Measurements from ENCODE around the gene ATG9B.

The ATG9B gene

GRCh38 chr7:150998341-150998740 is 26.0 kb downstream of the ATG9B start:
- DNase-seq (ENCODE audit: low spot score), result no peak

GRCh38 chr7:150997817-150998216 is 26.5 kb downstream of the ATG9B start:
- DNase-seq (ENCODE audit: low spot score), result no peak

DNA sequence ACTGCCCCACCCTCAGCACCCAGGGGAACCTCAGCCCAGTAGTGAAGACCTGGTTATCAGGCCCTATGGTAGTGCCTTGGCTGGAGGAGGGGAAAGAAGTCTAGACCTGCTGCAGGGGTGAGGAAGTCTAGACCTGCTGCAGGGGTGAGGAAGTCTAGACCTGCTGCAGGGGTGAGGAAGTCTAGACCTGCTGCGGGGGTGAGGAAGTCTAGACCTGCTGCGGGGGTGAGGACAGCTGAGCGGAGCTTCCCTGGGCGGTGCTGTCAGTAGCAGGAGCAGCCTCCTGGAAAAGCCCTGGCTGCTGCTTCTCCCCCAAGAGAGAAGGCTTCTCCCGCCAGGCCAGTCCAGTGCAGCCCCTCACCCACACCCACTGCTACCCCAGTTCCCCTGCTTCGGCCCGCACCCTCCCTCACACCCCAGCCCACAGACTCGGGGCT is 27.2 kb downstream of the ATG9B start:
- DNase-seq (ENCODE audit: low spot score), result no peak

DNA sequence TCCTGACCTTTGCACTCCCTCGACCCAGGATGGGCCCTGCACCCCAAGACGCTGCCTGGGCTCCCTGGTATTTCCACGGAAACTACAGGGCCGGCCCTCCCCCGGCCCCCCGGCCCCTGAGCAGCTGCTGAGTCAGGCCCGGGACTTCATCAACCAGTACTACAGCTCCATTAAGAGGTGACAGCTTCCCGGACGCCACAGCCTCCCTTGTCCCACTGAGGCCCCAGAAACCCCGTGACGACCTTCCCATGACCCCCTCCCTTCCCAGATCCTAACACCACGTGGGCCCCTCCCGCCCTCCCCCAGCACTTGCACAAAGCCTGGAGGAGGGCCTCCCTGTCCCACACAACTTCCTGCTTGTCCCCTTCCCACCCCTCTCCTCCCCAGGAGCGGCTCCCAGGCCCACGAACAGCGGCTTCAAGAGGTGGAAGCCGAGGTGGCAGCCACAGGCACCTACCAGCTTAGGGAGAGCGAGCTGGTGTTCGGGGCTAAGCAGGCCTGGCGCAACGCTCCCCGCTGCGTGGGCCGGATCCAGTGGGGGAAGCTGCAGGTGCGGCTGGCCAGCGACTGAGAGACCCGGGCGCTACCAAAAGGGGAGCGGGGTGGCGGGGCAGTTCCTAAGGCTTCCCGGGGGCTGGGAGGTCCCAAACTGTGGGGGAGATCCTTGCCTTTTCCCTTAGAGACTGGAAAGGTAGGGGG is 27.8 kb downstream of the ATG9B start:
- DNase-seq (ENCODE audit: low spot score), result no peak

GRCh38 chr7:150994838-150995510 is 29.3 kb downstream of the ATG9B start:
- DNase-seq (ENCODE audit: low spot score), result no peak

DNA sequence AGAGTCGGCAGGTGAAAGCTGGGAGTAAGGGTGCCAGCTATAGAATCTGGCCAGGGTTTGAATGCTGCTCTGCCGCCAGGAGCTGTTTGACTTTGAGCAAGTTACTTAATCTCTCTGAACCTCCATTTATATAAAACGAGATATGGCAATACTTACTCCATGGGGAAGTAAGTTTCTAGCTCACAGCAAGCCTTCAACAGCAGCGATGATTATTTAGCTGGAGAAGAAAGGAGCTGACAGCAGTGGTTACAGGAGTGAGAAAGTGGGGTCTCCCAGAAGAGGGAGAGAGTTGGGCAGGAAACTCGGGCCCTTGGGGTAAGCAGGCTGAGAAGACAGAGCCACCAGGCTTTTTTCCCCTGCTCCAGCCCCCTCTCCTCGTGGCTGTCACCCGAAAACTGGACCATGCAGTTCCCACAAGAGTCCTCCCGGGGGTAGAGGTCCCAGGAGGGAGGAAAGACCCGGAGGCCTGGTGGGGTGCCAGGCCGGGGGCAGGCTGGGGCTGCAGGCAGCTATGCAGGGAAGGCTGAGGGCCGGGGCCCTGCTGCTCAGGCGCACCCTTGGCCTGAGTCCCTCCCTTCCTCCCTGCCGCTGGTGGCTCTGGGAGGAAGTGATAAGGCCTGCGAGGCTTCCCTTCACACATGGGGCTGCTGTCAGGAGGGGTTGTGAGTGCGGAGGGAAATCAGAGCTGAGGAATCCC is 30.0 kb downstream of the ATG9B start:
- no peak for DNase-seq (ENCODE audit: low spot score)

DNA sequence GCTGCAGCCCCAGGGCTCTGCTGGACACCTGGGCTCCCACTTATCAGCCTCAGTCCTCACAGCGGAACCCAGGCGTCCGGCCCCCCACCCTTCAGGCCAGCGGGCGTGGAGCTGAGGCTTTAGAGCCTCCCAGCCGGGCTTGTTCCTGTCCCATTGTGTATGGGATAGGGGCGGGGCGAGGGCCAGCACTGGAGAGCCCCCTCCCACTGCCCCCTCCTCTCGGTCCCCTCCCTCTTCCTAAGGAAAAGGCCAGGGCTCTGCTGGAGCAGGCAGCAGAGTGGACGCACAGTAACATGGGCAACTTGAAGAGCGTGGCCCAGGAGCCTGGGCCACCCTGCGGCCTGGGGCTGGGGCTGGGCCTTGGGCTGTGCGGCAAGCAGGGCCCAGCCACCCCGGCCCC is 30.8 kb downstream of the ATG9B start:
- no peak for DNase-seq (ENCODE audit: low spot score)

DNA sequence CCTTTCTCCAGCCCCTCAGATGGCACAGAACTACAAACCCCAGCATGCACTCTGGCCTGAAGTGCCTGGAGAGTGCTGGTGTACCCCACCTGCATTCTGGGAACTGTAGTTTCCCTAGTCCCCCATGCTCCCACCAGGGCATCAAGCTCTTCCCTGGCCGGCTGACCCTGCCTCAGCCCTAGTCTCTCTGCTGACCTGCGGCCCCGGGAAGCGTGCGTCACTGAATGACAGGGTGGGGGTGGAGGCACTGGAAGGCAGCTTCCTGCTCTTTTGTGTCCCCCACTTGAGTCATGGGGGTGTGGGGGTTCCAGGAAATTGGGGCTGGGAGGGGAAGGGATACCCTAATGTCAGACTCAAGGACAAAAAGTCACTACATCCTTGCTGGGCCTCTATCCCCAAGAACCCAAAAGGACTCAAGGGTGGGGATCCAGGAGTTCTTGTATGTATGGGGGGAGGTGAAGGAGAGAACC is 31.4 kb downstream of the ATG9B start:
- no peak for DNase-seq (ENCODE audit: low spot score)

- no peak for DNase-seq (ENCODE audit: low spot score)
These were observed 32.1 kb downstream of the ATG9B start for GRCh38 chr7:150992051-150992640.

GRCh38 chr7:150990416-150991186 is 33.7 kb downstream of the ATG9B start, which contains the start of gene NOS3:
Gene NOS3 (plus strand): TSS chr7:150991017. CDS start chr7:150993804, 2,787 bp downstream.
- DNase-seq (ENCODE audit: low spot score), result no peak

GRCh38 chr7:150989456-150989855 is 34.8 kb downstream of the ATG9B start:
- no peak for DNase-seq (ENCODE audit: low spot score)

DNA sequence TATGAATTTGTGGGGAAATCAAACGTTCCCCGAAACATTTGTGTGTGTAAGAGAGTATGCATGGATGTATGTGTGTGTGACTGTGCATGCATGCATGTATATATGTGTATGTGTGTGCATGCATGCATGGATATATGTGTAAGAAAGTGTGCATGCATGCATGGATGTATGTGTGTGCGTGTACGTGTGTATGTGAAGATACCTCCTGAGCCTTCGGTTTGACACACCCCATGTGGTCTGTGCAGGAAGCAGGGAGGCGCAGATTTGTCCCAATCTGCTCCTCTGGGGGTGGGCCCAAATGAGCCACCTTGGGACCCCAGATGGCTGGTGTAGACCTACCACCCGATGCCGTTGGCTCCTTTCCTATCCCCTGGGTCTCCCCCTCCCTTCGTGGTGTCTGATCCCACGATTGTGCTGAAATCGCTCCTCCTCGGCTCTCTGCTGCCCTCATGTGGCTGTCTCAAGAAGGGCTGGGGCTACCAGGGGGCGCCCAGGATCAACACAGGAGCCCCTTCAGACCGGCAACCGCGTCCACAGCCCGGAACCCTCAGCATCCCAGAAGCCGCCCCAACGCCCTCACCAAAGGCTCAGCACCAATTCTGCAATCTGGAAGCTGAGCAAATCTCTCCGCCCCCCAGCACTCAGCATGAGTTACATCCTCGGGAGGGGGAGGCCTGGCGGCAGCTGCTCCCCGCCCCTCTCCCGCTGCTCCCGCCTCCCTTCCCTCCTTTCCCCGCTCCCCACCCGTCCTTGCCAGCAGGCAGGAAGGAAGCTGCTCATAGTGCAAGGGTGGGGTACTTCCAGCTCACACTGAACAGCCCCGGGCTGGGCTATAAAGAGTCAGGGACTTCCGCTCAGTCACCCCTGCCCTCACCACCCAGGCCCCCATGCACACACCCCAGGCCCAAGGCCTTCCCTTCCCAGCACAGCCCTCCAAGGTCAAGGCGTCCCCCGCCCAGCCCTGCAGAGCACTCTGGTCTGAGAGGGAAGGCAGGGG is 35.8 kb downstream of the ATG9B start:
- DNase-seq (ENCODE audit: low spot score), result peak; percentile 72

DNA sequence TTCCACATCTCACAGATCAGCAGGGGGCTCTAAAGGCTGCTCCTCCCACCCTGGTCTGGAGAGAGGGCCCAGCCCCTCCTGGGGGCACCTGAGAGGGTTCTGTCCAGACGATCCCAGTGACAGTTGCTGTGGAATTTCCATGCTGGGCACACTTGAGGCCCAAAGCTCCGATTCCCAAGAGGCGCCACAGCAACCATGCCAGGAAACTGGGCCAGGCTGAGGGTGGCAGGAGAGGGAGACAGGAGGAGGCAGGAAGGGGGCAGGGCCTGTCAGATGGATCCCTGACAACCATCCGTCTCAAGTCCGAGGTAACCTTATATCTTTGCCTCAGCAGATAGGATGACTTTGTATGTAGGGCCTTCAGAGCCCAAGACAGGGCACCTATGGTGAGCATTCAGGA is 37.7 kb downstream of the ATG9B start:
- no peak for DNase-seq (ENCODE audit: low spot score)

GRCh38 chr7:150986099-150986512 is 38.2 kb downstream of the ATG9B start:
- DNase-seq (ENCODE audit: low spot score), result peak; percentile 57

GRCh38 chr7:150983893-150984368 is 40.4 kb downstream of the ATG9B start:
- peak; percentile 41 for DNase-seq (ENCODE audit: low spot score)

DNA sequence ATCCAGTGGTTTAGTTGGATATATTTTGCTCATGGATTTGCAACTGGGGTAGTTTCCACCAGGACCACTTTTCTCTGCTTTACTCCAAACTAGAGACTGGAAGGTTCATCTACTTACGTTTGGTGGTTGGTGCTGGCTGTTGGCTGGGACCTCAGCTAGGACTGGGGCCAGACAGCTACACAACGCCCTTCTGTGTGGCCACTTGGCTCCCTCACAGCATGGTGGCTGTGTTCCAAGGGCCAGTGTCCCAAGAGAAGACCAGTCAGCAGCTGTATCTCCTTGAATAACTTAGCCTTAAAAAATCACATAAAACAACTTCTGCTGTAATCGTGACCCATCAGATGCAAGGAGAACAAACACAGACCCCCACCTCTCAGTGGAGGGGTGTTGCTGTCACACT is 41.9 kb downstream of the ATG9B start:
- no peak for DNase-seq (ENCODE audit: low spot score)

DNA sequence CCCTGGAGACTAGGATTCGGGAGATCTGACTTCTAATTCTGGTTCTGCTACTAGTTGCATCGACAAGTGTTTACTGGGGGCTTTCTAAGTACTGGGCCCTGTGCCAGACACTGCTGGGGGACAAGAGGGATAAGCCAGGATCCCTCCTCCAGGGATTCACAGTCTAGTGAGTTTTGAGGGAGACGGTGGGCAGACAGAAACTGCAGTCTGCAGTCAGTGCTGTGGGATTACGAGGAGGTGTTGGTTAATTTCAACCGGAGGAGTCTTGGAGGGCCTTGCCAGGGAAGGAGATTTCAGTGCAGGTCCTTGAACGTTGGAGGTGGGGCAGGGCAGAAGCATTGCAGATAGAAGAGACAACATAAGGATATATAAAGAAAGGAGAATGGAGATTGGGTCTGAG is 42.6 kb downstream of the ATG9B start:
- no peak for DNase-seq (ENCODE audit: low spot score)

DNA sequence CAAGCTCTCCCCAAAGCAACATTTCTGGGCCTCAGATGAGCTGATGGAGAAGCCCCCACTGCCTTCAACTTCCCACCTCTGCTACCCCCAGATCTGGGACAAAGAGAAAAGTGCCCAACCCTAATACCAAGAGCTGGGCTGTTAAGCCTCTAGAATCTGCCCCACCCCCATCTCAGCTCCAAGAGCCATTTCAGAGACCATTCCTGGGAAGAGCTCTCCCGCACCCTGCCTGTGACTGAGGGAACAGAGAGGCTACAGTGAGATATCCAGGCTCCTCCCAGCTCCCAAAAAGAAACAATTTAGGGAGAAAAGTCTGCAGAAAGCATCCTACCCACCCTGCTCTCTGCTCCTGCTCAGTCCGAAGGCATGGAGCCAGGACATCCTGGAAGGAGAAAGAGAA is 43.6 kb downstream of the ATG9B start:
- DNase-seq (ENCODE audit: low spot score), result no peak

- DNase-seq (ENCODE audit: low spot score), result no peak
These were observed 44.4 kb downstream of the ATG9B start for GRCh38 chr7:150979713-150980390.
